Stomach smooth muscle (tissue), 2 donors: ENCODE data around the gene CALCB.

ENCODE experiments used
- H3K27ac ChIP-seq: one replicate; pipeline ENCODE4 v1.7.0; 2013; ENCODE audit warnings: mild to moderate bottlenecking, low read length, inconsistent platforms
- H3K27me3 ChIP-seq, 2 donors: one replicate each; pipeline ENCODE4 v1.7.0; 2013; ENCODE audit warnings: low read length in 2 of 2; ENCODE audit not compliant: insufficient read depth in 2 of 2, control insufficient read depth in 1 of 2
- H3K36me3 ChIP-seq, 2 donors: one replicate each; pipeline ENCODE4 v1.7.0; 2013; ENCODE audit warnings: low read length in 2 of 2; ENCODE audit not compliant: control insufficient read depth in 2 of 2, insufficient read depth in 2 of 2
- H3K4me1 ChIP-seq: one replicate; pipeline ENCODE4 v1.7.0; 2013; ENCODE audit warnings: low read length; ENCODE audit not compliant: control insufficient read depth, insufficient read depth
- H3K4me3 ChIP-seq, 2 donors: one replicate each; pipeline ENCODE4 v1.7.0; 2013; ENCODE audit warnings: low read length in 2 of 2
- H3K9ac ChIP-seq, 2 donors: one replicate each; pipeline ENCODE4 v1.7.0; 2013; ENCODE audit warnings: low read length in 2 of 2, mild to moderate bottlenecking in 1 of 2
- H3K9me3 ChIP-seq, 2 donors: one replicate each; pipeline ENCODE4 v1.7.0; 2013; ENCODE audit warnings: low read length in 2 of 2; ENCODE audit not compliant: control insufficient read depth in 2 of 2
- donor health status: healthy.
- donor health status: Pancreatic carcinoma.

The CALCB gene

GRCh38 chr11:15074206-15075161 is 1.1 kb downstream of the CALCB start:
- Histone ChIP-seq H3K27ac (no peak overlapping the region), H3K4me3 (peak overlapping the region; percentile 46 to 63), H3K9ac (peak overlapping the region in 1 of 2 donors; percentile 14), H3K27me3 (peaks cover 23 to 31% of the 10 kb centered on the region in 2 donors), H3K9me3 (no peaks in the 10 kb centered on the region), H3K4me1 (peaks cover 12% of the 10 kb centered on the region), H3K36me3 (no peaks in the 10 kb centered on the region)

- Histone ChIP-seq H3K27me3 (peaks cover 23 to 31% of the 10 kb centered on the region in 2 donors), H3K4me1 (peaks cover 12% of the 10 kb centered on the region), H3K9me3 (no peaks in the 10 kb centered on the region), H3K4me3 (no peak overlapping the region), H3K9ac (no peak overlapping the region), H3K27ac (no peak overlapping the region), H3K36me3 (no peaks in the 10 kb centered on the region)
Observed at GRCh38 chr11:15075162-15075526, 1.8 kb downstream of the CALCB start.

DNA sequence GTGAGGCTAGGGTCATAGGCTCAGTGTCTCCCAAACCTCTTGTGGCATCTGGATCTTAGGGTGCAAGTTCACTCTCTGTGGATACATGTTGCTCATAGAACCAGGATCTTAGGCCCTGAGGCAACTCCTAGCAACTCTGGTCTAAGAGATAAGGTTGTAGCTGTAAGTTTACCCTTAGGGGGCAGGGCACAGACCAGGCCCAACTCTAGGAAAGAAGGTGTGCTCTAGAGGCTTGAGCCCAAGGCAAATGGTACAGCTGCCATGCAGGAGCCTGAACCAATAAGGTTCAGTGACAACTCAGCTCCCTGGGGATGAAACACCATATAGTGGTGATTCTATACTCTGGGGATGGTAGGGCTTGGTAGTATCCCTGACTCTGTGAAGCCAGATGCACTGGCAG is 17.8 kb downstream of the CALCB start:
- Histone ChIP-seq H3K4me3 (no peak overlapping the region), H3K4me1 (no peaks in the 10 kb centered on the region), H3K9me3 (peaks cover 0 to 3% of the 10 kb centered on the region in 2 donors), H3K36me3 (no peaks in the 10 kb centered on the region), H3K27me3 (no peaks in the 10 kb centered on the region), H3K27ac (no peak overlapping the region), H3K9ac (no peak overlapping the region)

GRCh38 chr11:15091625-15092024 is 18.2 kb downstream of the CALCB start:
- Histone ChIP-seq H3K36me3 (no peaks in the 10 kb centered on the region), H3K27me3 (no peaks in the 10 kb centered on the region), H3K4me3 (no peak overlapping the region), H3K9me3 (peaks cover 0 to 3% of the 10 kb centered on the region in 2 donors), H3K4me1 (no peaks in the 10 kb centered on the region), H3K27ac (no peak overlapping the region), H3K9ac (no peak overlapping the region)

DNA sequence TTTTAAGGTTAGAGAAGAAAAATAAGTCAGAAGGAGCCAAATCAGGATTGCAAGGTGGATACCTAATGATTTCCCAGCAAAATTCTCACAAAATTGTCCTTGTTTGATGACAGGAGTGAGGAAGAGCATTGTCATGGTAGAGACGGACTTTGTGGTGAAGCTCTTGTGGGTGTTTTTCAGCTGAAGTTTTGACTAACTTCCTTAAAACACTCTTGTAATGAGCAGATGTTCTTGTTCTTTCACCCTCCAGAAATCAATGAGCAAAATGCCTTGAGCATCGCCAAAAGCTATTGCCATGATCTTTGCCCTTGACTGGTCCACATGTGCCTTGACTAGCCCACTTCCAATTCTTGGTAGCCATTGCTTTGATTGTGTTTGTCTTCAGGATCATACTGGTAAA is 20.0 kb downstream of the CALCB start:
- Histone ChIP-seq H3K9ac (no peak overlapping the region), H3K9me3 (peaks cover 0 to 3% of the 10 kb centered on the region in 2 donors), H3K27me3 (peaks cover 2 to 3% of the 10 kb centered on the region in 2 donors), H3K36me3 (no peaks in the 10 kb centered on the region), H3K27ac (no peak overlapping the region), H3K4me3 (no peak overlapping the region), H3K4me1 (no peaks in the 10 kb centered on the region)

- Histone ChIP-seq H3K9ac (no peak overlapping the region), H3K9me3 (peaks cover 0 to 1% of the 10 kb centered on the region in 2 donors), H3K27ac (no peak overlapping the region), H3K4me1 (no peaks in the 10 kb centered on the region), H3K27me3 (peaks cover 3 to 5% of the 10 kb centered on the region in 2 donors), H3K4me3 (no peak overlapping the region), H3K36me3 (no peaks in the 10 kb centered on the region)
Observed at GRCh38 chr11:15095736-15096228, 22.4 kb downstream of the CALCB start.

DNA sequence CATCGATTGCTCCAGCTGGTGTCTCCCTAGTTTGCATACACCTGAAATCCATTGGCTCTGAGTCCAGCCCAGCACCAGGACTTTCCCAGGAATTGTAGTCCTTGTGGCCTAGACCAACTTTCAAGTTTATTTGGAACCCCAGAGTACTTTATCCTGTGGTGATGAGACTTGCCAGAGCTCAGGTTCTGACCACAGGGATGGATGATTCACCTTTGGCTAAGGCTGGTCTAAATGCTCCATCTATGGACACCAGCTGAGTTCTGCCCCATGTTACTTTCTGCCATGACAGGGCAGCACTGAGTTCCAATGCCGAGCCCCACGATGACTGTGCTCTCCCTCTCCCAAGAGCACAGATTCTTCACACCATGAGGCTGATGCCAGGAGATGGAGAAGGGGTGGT is 24.0 kb downstream of the CALCB start:
- Histone ChIP-seq H3K4me3 (no peak overlapping the region), H3K36me3 (no peaks in the 10 kb centered on the region), H3K9me3 (no peaks in the 10 kb centered on the region), H3K27me3 (peaks cover 4 to 5% of the 10 kb centered on the region in 2 donors), H3K4me1 (no peaks in the 10 kb centered on the region), H3K9ac (no peak overlapping the region), H3K27ac (no peak overlapping the region)

- no peak overlapping the region for H3K9ac ChIP-seq
- no peaks in the 10 kb centered on the region for H3K9me3 ChIP-seq
- H3K27me3 ChIP-seq, result peaks cover 4 to 5% of the 10 kb centered on the region in 2 donors
- H3K4me1 ChIP-seq, result no peaks in the 10 kb centered on the region
- no peak overlapping the region for H3K4me3 ChIP-seq
- no peak overlapping the region for H3K27ac ChIP-seq
- no peaks in the 10 kb centered on the region for H3K36me3 ChIP-seq
Observed at GRCh38 chr11:15099267-15099666, 25.9 kb downstream of the CALCB start.

- Histone ChIP-seq H3K4me3 (no peak overlapping the region), H3K9ac (no peak overlapping the region), H3K36me3 (no peaks in the 10 kb centered on the region), H3K27me3 (peaks cover 4 to 5% of the 10 kb centered on the region in 2 donors), H3K9me3 (no peaks in the 10 kb centered on the region), H3K27ac (no peak overlapping the region), H3K4me1 (no peaks in the 10 kb centered on the region)
Observed at GRCh38 chr11:15101072-15101709, 27.8 kb downstream of the CALCB start.

GRCh38 chr11:15104166-15104565 is 30.8 kb downstream of the CALCB start:
- H3K9me3 ChIP-seq, result no peaks in the 10 kb centered on the region
- H3K9ac ChIP-seq, result no peak overlapping the region
- no peak overlapping the region for H3K27ac ChIP-seq

More at GRCh38 chr11:15104166-15104565, 30.8 kb downstream of the CALCB start:
- no peaks in the 10 kb centered on the region for H3K4me1 ChIP-seq
- H3K36me3 ChIP-seq, result no peaks in the 10 kb centered on the region
- H3K27me3 ChIP-seq, result peaks cover 2 to 3% of the 10 kb centered on the region in 2 donors
- no peak overlapping the region for H3K4me3 ChIP-seq
